ENCODE measurements around the gene PKHD1.

DNA sequence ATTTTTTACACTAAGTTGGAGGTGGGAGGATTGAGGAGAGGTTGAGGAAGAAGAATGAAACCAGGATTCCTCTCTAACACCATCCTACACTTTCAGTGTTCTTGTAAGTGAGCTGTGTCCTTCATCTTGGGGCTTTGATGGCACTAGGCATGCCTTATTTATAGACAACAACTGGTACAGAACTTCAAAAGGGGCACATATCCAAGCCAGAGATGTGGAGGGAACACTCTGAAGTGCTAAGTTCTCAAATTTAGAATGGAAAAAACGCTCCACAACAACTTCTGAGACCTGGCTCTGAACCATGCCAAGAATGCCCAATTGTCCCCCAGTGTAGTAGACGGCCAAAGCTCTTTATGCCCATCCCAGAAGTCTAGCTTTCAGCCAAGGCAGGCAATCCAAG lies 16.2 kb upstream of the PKHD1 start:
- TF ChIP-seq, protein P1, sequence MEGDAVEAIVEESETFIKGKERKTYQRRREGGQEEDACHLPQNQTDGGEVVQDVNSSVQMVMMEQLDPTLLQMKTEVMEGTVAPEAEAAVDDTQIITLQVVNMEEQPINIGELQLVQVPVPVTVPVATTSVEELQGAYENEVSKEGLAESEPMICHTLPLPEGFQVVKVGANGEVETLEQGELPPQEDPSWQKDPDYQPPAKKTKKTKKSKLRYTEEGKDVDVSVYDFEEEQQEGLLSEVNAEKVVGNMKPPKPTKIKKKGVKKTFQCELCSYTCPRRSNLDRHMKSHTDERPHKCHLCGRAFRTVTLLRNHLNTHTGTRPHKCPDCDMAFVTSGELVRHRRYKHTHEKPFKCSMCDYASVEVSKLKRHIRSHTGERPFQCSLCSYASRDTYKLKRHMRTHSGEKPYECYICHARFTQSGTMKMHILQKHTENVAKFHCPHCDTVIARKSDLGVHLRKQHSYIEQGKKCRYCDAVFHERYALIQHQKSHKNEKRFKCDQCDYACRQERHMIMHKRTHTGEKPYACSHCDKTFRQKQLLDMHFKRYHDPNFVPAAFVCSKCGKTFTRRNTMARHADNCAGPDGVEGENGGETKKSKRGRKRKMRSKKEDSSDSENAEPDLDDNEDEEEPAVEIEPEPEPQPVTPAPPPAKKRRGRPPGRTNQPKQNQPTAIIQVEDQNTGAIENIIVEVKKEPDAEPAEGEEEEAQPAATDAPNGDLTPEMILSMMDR (conservative IDR thresholded peaks at IDR 0.05; ENCODE audit: low read depth, low read length), result no peak
- TF ChIP-seq EZH2 (IDR thresholded peaks at IDR 0.05; ENCODE audit: borderline replicate concordance, low read depth, low read length, poor library complexity, severe bottlenecking), result no peak
